ENCODE data around the gene STMN1. TPM values are rescaled to one million over a fixed set of nuclear protein-coding genes. Genes with fewer than 3 reads are reported as not detected.

The STMN1 gene
- total RNA-seq, 1 experiment from 2014 or later, result 207 TPM

- BruUV-seq (replicated peaks), result no TSS peak
- no peak for DNase-seq
- Histone ChIP-seq H3K27me3 (replicated peaks; ENCODE audit: control insufficient read depth, insufficient read depth, low read length) (no peaks in the 10 kb centered on the region), H3K4me3 (ENCODE audit: low read depth, low read length) (no peak overlapping the region), H3K9me3 (no peaks in the 10 kb centered on the region), H3K36me3 (ENCODE audit: control insufficient read depth, insufficient read depth, low read length) (no peaks in the 10 kb centered on the region), H3K4me1 (no peaks in the 10 kb centered on the region)
- no peaks in the 10 kb centered on the region for H3K9me3 Mint-ChIP-seq (ENCODE audit: unreplicated experiment)
- H3K36me3 Mint-ChIP-seq (ENCODE audit: insufficient read depth, unreplicated experiment), result peaks cover 19% of the 10 kb centered on the region
- ChIA-PET CTCF (no interaction called here), POLR2A (no interaction called here)
- intact Hi-C loops (cut with micrococcal nuclease; ENCODE audit: unreplicated experiment), result no loop called here
- no peak overlapping the region for H3K4me3 Mint-ChIP-seq (ENCODE audit: unreplicated experiment)
- peaks cover 6% of the 10 kb centered on the region for H3K4me1 Mint-ChIP-seq (ENCODE audit: low read depth, unreplicated experiment)
- no peaks in the 10 kb centered on the region for H3K27me3 Mint-ChIP-seq (ENCODE audit: insufficient read depth, unreplicated experiment)
- H3K27ac Mint-ChIP-seq (ENCODE audit: unreplicated experiment), result no peak overlapping the region
- TF ChIP-seq CTCF (IDR thresholded peaks at IDR 0.05; ENCODE audit: insufficient read depth in 1 of 2, low read depth in 1 of 2, low read length in 1 of 2, severe bottlenecking in 1 of 2, unreplicated experiment in 1 of 2), result no peak
These were observed 51.7 kb downstream of the STMN1 start for GRCh38 chr1:25854554-25854953.

Small RNA genes lying within 50 kb of the gene (microRNA-seq; reads per million reads assigned to microRNA genes)
- gene MIR3917, result 0.74 reads per million

Other genes starting within 250 kb of the STMN1 start
- gene SELENON, start 106.2 kb downstream of the STMN1 start, total RNA-seq (2022), result 58.3 and 60.6 TPM in 2 replicates
- gene MTFR1L, start 86.5 kb downstream of the STMN1 start, total RNA-seq (2022), result 23.5 and 26.2 TPM in 2 replicates
- gene AUNIP, start 47.0 kb downstream of the STMN1 start, total RNA-seq (2022), result 12.3 and 16.8 TPM in 2 replicates
- 22.3 and 26.0 TPM in 2 replicates for gene PAQR7, start 30.7 kb downstream of the STMN1 start, total RNA-seq (2022)
- gene PAFAH2, start 91.6 kb upstream of the STMN1 start, total RNA-seq (2022), result 8.0 and 11.1 TPM in 2 replicates
- 0.09 and 0.34 TPM in 2 replicates for gene EXTL1, start 115.4 kb upstream of the STMN1 start, total RNA-seq (2022)
- 1.1 and 3.0 TPM in 2 replicates for gene SLC30A2, start 139.7 kb upstream of the STMN1 start, total RNA-seq (2022)
- gene TRIM63, start 161.2 kb upstream of the STMN1 start, total RNA-seq (2022), result not detected in 2 replicates
- 5.5 and 6.0 TPM in 2 replicates for gene PDIK1L, start 205.4 kb upstream of the STMN1 start, total RNA-seq (2022)

Data from Caco-2 (cell line).